Neural cell (in vitro differentiated cells): ENCODE data around the gene LMAN2.

Source experiments
- CTCF ChIP-seq: fragments of 450-650 bp; IDR thresholded peaks from 2 replicates; pipeline ENCODE4 v1.5.1; 2014; ENCODE audit warnings: antibody characterized with exemption, mild to moderate bottlenecking, moderate library complexity; ENCODE audit not compliant: poor library complexity, severe bottlenecking
- EP300 ChIP-seq: fragments of 450-650 bp; conservative IDR thresholded peaks from 2 replicates; pipeline ENCODE4 v1.6.1; 2014; ENCODE audit warnings: antibody characterized with exemption, mild to moderate bottlenecking, moderate library complexity; ENCODE audit not compliant: poor library complexity, severe bottlenecking
- EZH2 ChIP-seq: fragments of 200-600, 300-800 bp; shearing (Covaris generic), sonication (generic); IDR thresholded peaks from 2 replicates; pipeline ENCODE4 v1.6.1; 2014; ENCODE audit warnings: antibody characterized with exemption, low read length, borderline replicate concordance, mild to moderate bottlenecking; ENCODE audit not compliant: insufficient read depth, poor library complexity, severe bottlenecking
- MXI1 ChIP-seq: fragments of 450-650 bp; conservative IDR thresholded peaks from 2 replicates; pipeline ENCODE4 v1.6.1; 2014; ENCODE audit warnings: antibody characterized with exemption, mild to moderate bottlenecking; ENCODE audit not compliant: poor library complexity, severe bottlenecking
- POLR2AphosphoS5 ChIP-seq: IDR thresholded peaks from 2 replicates; pipeline ENCODE4 v1.6.1; 2012
- RAD21 ChIP-seq: fragments of 450-650 bp; conservative IDR thresholded peaks from 2 replicates; pipeline ENCODE4 v1.6.1; 2014; ENCODE audit warnings: antibody characterized with exemption, mild to moderate bottlenecking, moderate library complexity
- REST ChIP-seq: IDR thresholded peaks from 2 replicates; pipeline ENCODE4 v1.6.1; 2012; ENCODE audit warnings: borderline replicate concordance
- SMC3 ChIP-seq: fragments of 450-650 bp; conservative IDR thresholded peaks from 2 replicates; pipeline ENCODE4 v1.6.1; 2014; ENCODE audit warnings: antibody characterized with exemption, mild to moderate bottlenecking, moderate library complexity; ENCODE audit not compliant: poor library complexity
- TAF1 ChIP-seq: IDR thresholded peaks from 2 replicates; pipeline ENCODE4 v1.6.1; 2012; ENCODE audit warnings: low read depth

GRCh38 chr5:177385720-177386119, 34.3 kb upstream of the LMAN2 start:
- TF ChIP-seq EP300 (no peak), CTCF (no peak), TAF1 (no peak), POLR2AphosphoS5 (no peak), RAD21 (no peak), EZH2 (no peak), SMC3 (no peak), MXI1 (no peak), REST (no peak)
